ENCODE data around the gene QARS1.

DNA sequence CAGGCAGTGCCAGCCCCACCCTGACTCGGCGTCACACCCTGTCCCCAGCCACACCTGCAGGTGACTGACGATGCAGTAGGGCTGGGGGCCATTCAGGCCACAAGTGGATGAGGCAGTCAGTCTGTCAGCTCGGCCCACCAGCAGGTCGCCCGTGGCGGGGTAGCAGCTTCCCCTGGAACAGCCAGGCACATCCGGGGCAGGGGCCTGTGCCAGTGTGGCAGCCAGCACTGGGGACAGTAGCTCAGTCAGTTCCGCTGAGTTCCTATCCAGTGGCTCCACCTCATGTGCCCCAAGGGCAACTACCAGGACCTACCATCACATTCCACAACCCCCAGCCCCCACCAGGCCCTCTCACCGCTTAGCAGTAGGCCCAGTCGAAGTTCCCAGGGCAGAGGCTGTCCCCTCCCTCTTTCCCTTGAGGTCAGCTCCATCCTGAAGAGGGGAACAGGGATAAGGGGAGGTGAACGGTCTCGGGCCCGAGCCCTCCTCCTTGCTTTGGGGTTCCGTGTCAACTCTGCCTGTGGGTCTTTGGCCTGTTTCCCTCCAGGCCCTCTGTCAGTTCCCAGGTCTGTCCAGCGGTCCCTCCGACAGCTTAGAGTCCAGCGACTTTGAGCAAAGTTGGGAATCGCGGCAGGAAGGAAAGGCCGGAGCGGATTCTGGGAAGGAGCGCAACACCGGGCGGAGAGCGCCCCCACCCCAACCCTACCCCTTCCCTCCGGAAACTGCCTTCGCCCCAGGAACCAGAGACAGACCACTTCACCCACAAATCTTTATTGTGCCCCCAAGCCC lies 28.1 kb upstream of the QARS1 start, which contains the start of gene LAMB2:
- TF ChIP-seq, protein P1, sequence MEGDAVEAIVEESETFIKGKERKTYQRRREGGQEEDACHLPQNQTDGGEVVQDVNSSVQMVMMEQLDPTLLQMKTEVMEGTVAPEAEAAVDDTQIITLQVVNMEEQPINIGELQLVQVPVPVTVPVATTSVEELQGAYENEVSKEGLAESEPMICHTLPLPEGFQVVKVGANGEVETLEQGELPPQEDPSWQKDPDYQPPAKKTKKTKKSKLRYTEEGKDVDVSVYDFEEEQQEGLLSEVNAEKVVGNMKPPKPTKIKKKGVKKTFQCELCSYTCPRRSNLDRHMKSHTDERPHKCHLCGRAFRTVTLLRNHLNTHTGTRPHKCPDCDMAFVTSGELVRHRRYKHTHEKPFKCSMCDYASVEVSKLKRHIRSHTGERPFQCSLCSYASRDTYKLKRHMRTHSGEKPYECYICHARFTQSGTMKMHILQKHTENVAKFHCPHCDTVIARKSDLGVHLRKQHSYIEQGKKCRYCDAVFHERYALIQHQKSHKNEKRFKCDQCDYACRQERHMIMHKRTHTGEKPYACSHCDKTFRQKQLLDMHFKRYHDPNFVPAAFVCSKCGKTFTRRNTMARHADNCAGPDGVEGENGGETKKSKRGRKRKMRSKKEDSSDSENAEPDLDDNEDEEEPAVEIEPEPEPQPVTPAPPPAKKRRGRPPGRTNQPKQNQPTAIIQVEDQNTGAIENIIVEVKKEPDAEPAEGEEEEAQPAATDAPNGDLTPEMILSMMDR (IDR thresholded peaks at IDR 0.05): peak in 1 of 4 donors; percentile 10
- peak; percentile 41 for TF ChIP-seq POLR2A (IDR thresholded peaks at IDR 0.05)
